HepG2 (cell line): ENCODE data around the gene ASIC3. TPM values are rescaled to one million over a fixed set of nuclear protein-coding genes. Genes with fewer than 3 reads are reported as not detected.

Experiments
- EP300 ChIP-seq, 3 experiments: sonication (generic) in 1 of 3; formaldehyde crosslinking in 1 of 3; IDR thresholded peaks; 2 replicates each; pipeline versions ENCODE4 v1.5.1 to v1.6.1; 2011 to 2020; ENCODE audit warnings: low read depth in 2 of 3, low read length in 2 of 3, borderline replicate concordance in 1 of 3, improper control_type of control experiment in 1 of 3, mild to moderate bottlenecking in 1 of 3, missing genetic modification reagents in 1 of 3, moderate library complexity in 1 of 3
- HNF4G ChIP-seq, 2 experiments: sonication (generic) in 1 of 2; formaldehyde crosslinking in 1 of 2; IDR thresholded peaks; 2 replicates each; pipeline versions ENCODE4 v1.4.0 to v1.6.1; 2011 to 2020; ENCODE audit warnings: borderline replicate concordance in 2 of 2, low read depth in 2 of 2, mild to moderate bottlenecking in 2 of 2, low read length in 1 of 2, missing genetic modification reagents in 1 of 2, moderate library complexity in 1 of 2
- HOXA5 ChIP-seq: sonication (generic); formaldehyde crosslinking; IDR thresholded peaks from 2 replicates; pipeline ENCODE4 v1.4.0; 2020; ENCODE audit warnings: missing genetic modification reagents
- IRX3 ChIP-seq: sonication (generic); formaldehyde crosslinking; IDR thresholded peaks from 2 replicates; pipeline ENCODE4 v1.8.1; 2023; ENCODE audit warnings: mild to moderate bottlenecking, low read depth, missing genetic modification reagents, borderline replicate concordance
- MAFG ChIP-seq: sonication (generic); formaldehyde crosslinking; IDR thresholded peaks from 2 replicates; pipeline ENCODE4 v1.5.1; 2020; ENCODE audit warnings: mild to moderate bottlenecking, missing genetic modification reagents
- NFKB2 ChIP-seq: sonication (generic); formaldehyde crosslinking; IDR thresholded peaks from 2 replicates; pipeline ENCODE4 v1.4.0; 2020; ENCODE audit warnings: missing genetic modification reagents, borderline replicate concordance
- POLR2AphosphoS2 ChIP-seq: IDR thresholded peaks from 2 replicates; pipeline ENCODE4 v1.6.1; 2011; ENCODE audit warnings: low read depth, low read length, improper control_type of control experiment
- SMAD1 ChIP-seq: sonication (generic); formaldehyde crosslinking; IDR thresholded peaks from 2 replicates; pipeline ENCODE4 v1.4.0; 2020; ENCODE audit warnings: missing genetic modification reagents, low read depth, mild to moderate bottlenecking, borderline replicate concordance
- SRSF1 ChIP-seq: fragments of 200-400 bp; formaldehyde crosslinking; optimal IDR thresholded peaks from 2 replicates; pipeline ENCODE3; 2017; ENCODE audit warnings: mild to moderate bottlenecking, low read depth, low read length, moderate library complexity
- WIZ ChIP-seq: sonication (generic); formaldehyde crosslinking; IDR thresholded peaks from 2 replicates; pipeline ENCODE4 v1.5.1; 2020; ENCODE audit warnings: mild to moderate bottlenecking, missing genetic modification reagents
- ZNF276 ChIP-seq: sonication (generic); formaldehyde crosslinking; IDR thresholded peaks from 2 replicates; pipeline ENCODE4 v1.4.0; 2020; ENCODE audit warnings: mild to moderate bottlenecking, low read depth, missing genetic modification reagents
- ZNF280D ChIP-seq: sonication (generic); formaldehyde crosslinking; IDR thresholded peaks from 2 replicates; pipeline ENCODE4 v1.5.1; 2020; ENCODE audit warnings: mild to moderate bottlenecking, missing genetic modification reagents
- ZNF343 ChIP-seq: sonication (generic); formaldehyde crosslinking; IDR thresholded peaks from 2 replicates; pipeline ENCODE4 v1.4.0; 2020; ENCODE audit warnings: mild to moderate bottlenecking, missing genetic modification reagents
- ZNF350 ChIP-seq: sonication (generic); formaldehyde crosslinking; IDR thresholded peaks from 2 replicates; pipeline ENCODE4 v1.4.0; 2020; ENCODE audit warnings: mild to moderate bottlenecking, low read depth, missing genetic modification reagents, borderline replicate concordance
- ZNF550 ChIP-seq: sonication (generic); formaldehyde crosslinking; IDR thresholded peaks from 2 replicates; pipeline ENCODE4 v1.4.0; 2020; ENCODE audit warnings: mild to moderate bottlenecking, missing genetic modification reagents, borderline replicate concordance
- ZNF562 ChIP-seq: sonication (generic); formaldehyde crosslinking; IDR thresholded peaks from 2 replicates; pipeline ENCODE4 v1.8.0; 2022; ENCODE audit warnings: missing genetic modification reagents, borderline replicate concordance
- polyA plus RNA-seq, 8 experiments: library from polyadenylated mRNA; depleted of rRNA in 3 of 8; stranded (reverse) in 7 of 8; unstranded in 1 of 8; fragments of >200 nt; fragmentation: Illumina TruSeq in 4 of 8; extraction: Trizol in 4 of 8; gene quantifications; 2 replicates each; pipeline versions ENCODE4 v1.2.1 to v1.2.3, GENCODE V29; 2011 to 2016; ENCODE audit warnings: low read depth in 4 of 8, missing spikeins in 1 of 8, mixed read lengths in 1 of 8; ENCODE audit not compliant: insufficient read depth in 1 of 8
- total RNA-seq, 5 experiments: library from RNA; depleted of rRNA; stranded (reverse); fragments of >200 nt; fragmentation: Illumina TruSeq; extraction: Trizol; gene quantifications; 2 replicates each; pipeline ENCODE4 v1.2.3, GENCODE V29; 2016; ENCODE audit warnings: low read depth in 1 of 5
- TF ChIP-seq, protein P1 (sequence below): sonication (generic); formaldehyde crosslinking; IDR thresholded peaks from 2 replicates; pipeline ENCODE4 v1.5.1; 2020; ENCODE audit warnings: missing genetic modification reagents, mild to moderate bottlenecking, borderline replicate concordance
- TF ChIP-seq, protein P2 (sequence below), 2 experiments: fragments of 450-650 bp in 1 of 2; sonication (generic) in 1 of 2; formaldehyde crosslinking; IDR thresholded peaks; 2 replicates each; pipeline versions ENCODE4 v1.5.0 to v1.8.0; 2020 to 2022; ENCODE audit warnings: mild to moderate bottlenecking in 1 of 2, missing genetic modification reagents in 1 of 2
- TF ChIP-seq, protein P3 (sequence below): IDR thresholded peaks from 2 replicates; pipeline ENCODE4 v1.6.1; 2016; ENCODE audit warnings: mild to moderate bottlenecking

The ASIC3 gene
- total and polyA plus RNA-seq, 2 of the 13 experiments (the other 11 are each of a cell fraction or from before 2014, with no cell fraction given) = 0.51 TPM; not detected in 1

DNA sequence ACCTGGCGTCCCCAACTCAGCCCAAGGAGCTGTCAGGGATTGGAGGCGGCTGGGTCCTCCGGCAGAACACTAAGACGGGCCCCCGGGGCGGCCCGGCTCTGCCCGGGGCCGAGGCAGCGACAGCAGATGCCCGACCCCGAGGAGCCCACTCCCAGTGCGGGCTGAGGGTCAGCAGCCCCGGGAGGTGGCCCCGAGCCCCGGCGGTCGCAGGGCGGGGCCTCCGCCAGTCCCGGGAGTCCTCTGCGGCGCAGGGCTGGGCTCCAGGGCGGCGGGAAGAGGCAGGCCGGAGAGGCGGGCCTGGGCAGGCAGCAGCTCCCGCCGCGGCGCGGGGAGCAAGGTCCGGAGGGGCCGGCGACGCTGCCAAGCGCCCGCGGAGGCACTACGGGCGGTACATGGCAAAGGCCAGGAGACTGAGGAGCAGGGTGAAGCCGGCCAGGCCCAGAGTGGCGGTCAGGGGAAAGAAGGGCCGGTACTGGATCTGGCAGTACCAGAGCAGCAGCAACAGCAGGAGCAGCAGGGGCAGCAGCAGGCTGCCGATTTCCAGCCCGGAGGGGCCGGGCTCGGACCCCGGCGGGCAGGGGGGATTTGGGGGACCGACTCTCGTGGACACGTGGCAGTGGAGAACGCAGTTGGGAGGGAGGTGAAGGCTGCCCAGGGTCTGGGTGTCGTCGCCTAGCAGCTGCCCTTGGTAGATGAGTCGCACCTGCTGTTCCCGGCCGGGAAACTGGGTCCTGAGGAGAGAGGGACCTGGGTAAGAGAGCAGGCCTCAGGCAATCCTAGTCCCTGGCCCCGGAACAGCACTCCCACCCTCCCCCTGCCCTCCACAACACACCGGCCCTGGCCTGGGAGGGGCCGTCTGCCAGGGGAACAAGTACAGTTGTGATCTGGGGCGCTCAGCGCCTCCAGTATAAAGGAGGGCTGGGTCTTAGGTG, 33.1 kb downstream of the ASIC3 start (continued):
- TF ChIP-seq, protein P1, sequence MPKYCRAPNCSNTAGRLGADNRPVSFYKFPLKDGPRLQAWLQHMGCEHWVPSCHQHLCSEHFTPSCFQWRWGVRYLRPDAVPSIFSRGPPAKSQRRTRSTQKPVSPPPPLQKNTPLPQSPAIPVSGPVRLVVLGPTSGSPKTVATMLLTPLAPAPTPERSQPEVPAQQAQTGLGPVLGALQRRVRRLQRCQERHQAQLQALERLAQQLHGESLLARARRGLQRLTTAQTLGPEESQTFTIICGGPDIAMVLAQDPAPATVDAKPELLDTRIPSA = no peak
- TF ChIP-seq MAFG (CRISPR knock-in tag) (no peak), ZNF343 (CRISPR knock-in tag) (no peak), WIZ (CRISPR knock-in tag) (no peak), ZNF562 (CRISPR knock-in tag) (no peak), POLR2AphosphoS2 (no peak), IRX3 (CRISPR knock-in tag) (no peak), HNF4G (IDR thresholded peaks at IDR 0.05; ENCODE audit: borderline replicate concordance, low read depth, low read length) (no peak), HNF4G (CRISPR knock-in tag; IDR thresholded peaks at IDR 0.05; ENCODE audit: borderline replicate concordance, low read depth) (no peak), ZNF280D (no peak), SRSF1 (no peak), NFKB2 (CRISPR knock-in tag) (no peak), ZNF276 (CRISPR knock-in tag) (no peak), SMAD1 (CRISPR knock-in tag) (no peak), HOXA5 (CRISPR knock-in tag) (no peak), ZNF350 (CRISPR knock-in tag) (no peak), ZNF550 (CRISPR knock-in tag) (no peak), EP300 (IDR thresholded peaks at IDR 0.05; ENCODE audit: low read depth in 2 of 2, low read length in 2 of 2) (no peak), EP300 (CRISPR knock-in tag; IDR thresholded peaks at IDR 0.05; ENCODE audit: borderline replicate concordance) (no peak)
- TF ChIP-seq, protein P2, sequence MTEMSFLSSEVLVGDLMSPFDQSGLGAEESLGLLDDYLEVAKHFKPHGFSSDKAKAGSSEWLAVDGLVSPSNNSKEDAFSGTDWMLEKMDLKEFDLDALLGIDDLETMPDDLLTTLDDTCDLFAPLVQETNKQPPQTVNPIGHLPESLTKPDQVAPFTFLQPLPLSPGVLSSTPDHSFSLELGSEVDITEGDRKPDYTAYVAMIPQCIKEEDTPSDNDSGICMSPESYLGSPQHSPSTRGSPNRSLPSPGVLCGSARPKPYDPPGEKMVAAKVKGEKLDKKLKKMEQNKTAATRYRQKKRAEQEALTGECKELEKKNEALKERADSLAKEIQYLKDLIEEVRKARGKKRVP (CRISPR knock-in tag; IDR thresholded peaks at IDR 0.05) = no peak
- TF ChIP-seq, protein P3, sequence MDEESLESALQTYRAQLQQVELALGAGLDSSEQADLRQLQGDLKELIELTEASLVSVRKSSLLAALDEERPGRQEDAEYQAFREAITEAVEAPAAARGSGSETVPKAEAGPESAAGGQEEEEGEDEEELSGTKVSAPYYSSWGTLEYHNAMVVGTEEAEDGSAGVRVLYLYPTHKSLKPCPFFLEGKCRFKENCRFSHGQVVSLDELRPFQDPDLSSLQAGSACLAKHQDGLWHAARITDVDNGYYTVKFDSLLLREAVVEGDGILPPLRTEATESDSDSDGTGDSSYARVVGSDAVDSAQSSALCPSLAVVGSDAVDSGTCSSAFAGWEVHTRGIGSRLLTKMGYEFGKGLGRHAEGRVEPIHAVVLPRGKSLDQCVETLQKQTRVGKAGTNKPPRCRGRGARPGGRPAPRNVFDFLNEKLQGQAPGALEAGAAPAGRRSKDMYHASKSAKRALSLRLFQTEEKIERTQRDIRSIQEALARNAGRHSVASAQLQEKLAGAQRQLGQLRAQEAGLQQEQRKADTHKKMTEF (CRISPR knock-in tag) = no peak
